ENCODE results near the gene LENG9.
A peak's percentile ranks its signal among the peaks of the same experiment; 100 is the strongest.
"Not testable (repeated sequence)": the region's sequence is repeated elsewhere in the genome, so short reads cannot be mapped to it uniquely, and the experiment has no call there.

Gene LENG9

DNA sequence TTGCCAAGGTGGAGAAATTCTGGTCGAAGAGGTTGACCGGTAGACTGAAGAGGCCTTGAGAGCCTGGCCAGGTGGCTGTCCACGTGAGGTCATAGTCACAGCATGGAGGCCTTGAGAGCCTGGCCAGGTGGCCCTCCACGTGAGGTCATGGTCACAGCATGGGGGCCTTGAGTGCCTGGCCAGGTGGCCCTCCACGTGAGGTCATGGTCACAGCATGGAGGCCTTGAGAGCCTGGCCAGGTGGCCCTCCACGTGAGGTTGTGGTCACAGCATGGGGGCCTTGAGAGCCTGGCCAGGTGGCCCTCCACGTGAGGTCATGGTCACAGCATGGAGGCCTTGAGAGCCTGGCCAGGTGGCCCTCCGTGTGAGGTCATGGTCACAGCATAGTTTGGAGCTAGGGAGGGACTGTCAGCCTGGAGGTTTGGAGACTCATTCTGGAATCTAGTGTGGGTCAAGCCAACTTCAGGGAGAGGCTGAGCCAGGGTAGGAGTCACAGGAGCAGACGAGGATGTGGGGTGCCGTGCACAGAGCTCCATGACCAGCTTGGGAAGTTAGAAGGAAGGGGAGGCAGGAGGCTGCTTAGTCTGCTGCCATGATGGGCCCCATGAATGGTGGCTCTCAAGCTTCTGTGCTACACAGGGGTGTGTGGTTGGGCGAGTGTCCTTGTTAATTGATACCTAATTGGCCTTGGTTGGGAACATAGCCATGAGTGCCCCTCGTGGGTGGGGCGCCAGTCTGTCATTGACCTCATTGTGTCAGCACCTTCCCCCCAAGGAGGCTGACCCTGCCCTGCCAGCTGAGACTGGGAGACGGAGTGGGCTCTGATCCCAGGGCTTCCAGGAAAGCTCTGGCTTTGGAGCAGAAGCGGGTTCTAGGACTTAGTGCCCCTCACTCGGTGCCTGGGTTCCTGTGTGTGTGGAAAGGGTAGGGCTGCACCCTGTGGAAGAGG is 4.0 kb downstream of the LENG9 start:
- no peak for DNase-seq

DNA sequence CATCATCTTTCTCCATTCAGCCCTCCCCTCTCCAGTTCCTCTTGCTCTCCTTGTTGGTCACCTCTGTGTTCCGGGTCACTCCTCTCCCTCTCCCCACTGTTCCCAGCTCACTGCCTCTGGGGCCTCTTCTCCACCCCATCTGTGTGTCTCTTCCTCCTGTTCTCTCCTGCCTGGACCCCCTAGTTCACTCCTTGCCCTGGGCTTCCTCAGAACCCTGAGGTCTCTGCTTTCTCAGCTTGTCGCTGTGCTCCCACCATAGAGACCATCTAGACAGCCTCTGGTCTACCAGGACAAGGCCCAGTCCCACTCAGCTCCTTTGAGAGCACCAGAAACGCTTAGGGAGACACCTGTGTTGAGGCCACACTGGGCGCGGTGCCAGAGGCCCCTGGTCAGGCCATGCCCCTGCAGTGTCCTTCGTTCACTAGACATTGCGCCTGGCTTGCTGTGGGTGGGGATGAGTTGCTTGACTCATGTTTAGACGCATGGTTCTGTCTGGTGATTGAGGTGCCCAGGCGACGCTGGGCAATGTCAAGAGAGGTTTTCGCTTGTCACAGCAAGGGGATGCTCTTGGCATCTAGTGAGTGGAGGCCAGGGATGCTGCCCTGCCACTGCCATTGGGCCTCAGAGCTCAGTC is 4.8 kb downstream of the LENG9 start:
- DNase-seq = no peak

DNA sequence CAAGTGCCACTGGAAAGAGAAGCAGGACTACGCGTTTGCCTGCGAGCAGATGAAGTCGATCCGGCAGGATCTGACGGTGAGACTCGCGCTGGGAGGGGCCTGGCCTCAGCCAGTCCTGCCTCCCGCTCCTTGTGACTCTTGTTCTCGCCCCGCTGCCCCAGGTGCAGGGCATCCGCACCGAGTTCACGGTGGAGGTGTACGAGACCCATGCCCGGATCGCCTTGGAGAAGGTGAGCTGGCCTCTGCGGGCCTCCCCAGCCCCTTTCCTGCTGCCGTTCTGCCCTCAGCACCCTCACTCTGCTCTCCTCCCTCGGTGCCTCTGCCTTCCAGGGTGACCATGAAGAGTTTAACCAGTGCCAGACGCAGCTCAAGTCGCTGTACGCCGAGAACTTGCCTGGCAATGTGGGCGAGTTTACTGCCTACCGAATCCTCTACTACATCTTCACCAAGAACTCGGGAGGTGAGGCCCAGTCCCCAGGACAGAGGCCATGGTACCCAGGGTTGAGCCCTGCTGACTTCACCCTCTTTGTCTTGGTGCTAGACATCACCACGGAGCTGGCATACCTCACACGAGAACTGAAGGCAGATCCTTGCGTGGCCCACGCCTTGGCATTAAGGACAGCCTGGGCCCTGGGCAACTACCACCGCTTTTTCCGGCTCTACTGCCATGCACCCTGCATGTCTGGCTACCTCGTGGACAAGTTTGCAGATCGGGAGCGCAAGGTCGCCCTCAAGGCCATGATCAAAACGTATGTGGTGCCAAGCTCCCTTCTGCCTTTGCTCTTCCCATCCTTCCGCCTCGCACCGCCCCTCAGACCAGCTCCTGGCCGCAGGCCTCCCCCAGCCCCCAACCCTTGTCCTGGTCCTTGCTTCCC is 5.6 kb downstream of the LENG9 start:
- no peak for DNase-seq

DNA sequence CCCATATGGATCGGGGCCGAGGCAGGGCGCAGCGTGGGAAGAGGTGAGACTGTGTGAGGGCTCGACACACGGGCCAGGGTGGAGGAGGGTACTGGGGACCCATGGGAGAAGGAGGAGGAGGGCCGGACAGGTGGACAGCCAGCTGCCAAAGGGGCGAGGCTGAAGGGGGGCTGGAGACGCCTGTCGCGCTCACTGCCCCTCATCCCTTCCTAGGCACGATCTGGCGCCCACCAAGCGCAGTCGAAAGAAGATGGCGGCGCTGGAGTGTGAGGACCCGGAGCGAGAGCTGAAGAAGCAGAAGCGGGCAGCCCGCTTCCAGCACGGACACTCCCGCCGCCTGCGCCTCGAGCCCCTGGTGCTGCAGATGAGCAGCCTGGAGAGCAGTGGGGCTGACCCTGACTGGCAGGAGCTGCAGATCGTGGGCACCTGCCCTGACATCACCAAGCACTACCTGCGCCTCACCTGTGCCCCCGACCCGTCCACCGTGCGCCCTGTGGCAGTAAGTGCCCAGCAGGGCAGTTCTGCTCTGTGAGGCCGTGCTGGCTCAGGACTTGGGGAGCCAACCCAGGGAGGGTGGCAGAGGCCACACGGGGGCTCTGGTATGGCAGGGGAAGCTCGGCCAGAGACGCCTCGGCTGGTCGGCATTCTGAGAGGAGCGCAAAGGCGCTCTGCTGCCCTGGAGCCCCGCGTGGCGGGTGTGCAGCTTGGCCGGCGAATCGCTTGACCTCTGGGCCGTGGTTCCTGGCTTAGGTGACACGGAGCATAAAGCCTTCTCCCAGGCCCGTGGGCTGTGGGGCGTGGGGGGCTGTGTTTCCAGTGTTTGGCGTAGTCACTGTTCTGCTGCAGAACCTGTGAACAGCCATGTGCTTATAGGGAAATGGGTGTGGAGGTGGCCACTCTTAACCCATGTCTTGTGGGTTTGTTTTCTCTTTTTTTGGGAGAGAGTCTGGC is 6.9 kb downstream of the LENG9 start:
- DNase-seq = no peak

DNA sequence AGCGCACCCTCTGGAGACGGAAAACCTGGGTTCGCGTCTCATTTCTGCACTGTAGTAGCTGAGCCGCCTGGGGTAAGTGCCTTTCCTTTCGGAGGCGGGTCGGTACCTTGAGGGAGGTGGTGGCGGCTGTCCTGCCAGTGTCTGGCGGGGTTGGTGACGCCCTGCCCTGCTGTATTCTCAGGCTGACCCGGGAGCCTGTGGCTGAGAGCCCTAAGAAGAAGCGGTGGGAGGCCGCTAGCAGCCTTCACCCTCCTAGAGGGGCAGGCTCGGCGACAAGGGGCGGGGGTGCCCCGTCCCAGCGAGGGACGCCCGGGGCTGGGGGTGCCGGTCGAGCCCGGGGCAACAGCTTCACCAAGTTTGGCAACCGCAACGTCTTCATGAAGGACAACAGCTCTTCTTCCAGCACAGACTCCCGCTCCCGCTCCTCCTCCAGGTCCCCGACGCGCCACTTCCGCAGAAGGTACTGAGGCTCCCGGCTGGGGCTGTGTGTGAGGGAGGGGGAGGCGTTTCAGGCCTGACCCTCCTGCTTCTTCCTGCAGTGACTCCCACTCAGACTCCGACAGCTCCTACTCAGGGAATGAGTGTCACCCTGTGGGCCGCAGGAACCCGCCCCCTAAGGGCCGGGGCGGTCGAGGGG is 7.7 kb downstream of the LENG9 start:
- DNase-seq = no peak

DNA sequence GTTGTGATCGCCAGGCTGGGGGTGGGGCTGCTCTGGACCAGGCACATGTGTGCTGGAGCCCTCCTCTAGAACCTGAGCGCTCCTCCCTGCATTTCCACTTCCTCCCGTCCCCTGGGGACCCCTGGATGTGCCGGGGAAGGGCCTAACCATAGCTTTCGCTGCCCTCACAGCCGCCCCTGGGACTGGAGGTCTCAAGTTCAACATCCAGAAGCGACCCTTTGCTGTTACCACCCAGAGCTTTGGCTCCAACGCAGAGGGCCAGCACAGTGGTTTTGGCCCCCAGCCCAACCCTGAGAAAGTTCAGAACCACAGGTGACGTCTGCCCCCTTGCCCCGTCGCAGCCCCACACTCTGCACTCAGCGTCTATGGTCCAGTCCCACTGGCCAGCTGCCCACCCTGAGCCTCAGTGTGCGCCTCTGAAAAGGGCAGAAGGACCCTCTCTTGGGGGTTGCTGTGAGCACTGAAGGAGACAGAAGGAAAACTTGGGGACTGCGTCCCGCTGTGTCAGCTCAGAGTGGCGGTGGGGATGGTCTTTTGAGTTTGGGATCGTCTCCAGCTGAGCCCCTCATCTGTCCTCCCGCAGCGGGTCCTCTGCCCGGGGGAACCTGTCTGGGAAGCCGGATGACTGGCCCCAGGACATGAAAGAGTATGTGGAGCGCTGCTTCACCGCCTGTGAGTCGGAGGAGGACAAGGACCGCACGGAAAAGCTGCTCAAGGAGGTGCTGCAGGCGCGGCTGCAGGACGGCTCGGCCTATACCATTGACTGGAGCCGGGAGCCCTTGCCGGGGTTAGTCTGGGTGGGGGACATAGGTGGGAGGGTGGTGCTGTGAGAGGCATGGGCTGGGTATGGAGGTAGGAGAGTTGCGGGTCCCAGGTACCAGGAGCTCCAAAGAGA is 8.6 kb downstream of the LENG9 start:
- no peak for DNase-seq

DNA sequence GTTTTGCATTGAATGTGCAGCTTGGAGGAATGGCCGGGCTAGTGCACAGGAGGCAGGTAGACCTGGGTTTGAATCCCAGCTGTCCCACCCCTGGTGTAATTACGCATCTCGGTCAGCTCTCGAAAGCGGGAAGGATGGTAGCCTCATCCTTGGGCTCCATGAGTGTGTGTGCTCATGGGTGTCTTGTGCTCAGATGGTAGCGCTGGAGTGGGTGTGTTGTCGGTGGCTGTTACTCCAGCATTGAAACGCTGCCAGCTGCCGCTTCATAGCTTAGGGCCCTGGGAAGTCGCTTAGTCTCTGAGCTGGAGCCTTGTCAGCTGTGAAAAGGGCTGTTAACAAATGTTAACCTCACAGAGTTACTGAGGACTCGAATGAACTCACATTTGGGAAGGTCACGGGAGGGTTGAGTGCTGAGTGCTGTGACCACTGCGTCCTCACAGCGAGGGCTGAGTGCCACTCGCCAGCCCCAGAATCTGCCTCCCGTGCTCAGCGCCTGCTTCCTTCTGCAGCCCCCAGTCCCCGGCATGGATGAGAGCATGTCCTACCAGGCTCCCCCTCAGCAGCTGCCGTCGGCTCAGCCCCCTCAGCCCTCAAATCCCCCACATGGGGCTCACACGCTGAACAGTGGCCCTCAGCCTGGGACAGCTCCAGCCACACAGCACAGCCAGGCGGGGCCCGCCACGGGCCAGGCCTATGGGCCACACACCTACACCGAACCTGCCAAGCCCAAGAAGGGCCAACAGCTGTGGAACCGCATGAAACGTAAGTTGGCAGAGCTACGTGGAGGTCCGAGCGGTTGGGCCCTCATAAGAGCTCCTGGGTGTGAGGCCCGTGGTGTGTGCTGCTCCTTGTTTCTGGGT is 9.4 kb downstream of the LENG9 start:
- DNase-seq = no peak

DNA sequence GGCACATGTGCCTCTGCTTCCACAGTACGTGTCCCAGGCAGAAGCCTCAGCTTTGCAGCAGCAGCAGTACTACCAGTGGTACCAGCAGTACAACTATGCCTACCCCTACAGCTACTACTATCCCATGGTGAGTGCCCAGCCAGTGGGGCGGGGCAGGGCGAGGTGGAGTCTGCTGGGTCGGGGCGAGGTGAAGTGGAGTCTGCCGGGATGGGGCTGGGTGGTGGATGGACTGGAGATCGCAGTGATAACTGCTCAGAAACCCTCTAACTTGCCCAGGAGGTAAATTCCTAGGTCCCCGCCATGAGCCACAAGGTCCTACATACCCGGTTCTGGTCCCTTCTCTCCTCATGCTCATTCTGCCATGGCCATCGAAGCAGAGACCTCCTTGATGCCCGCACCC is 11.0 kb downstream of the LENG9 start:
- no peak for DNase-seq

DNA sequence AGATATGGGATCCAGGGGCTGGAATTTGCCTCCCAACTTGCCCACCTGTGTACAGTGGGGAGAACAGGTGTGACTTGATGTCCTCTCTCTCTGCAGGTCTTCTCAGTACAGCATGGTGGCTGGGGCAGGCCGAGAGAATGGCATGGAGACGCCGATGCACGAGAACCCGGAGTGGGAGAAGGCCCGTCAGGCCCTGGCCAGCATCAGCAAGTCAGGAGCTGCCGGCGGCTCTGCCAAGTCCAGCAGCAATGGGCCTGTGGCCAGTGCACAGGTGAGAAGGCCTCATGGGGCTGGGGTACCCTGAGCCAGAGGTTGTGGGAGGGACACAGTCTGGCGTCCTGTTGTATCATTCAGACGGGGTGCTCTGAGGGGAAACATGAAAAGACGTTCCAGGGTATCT is 11.6 kb downstream of the LENG9 start:
- no peak for DNase-seq

DNA sequence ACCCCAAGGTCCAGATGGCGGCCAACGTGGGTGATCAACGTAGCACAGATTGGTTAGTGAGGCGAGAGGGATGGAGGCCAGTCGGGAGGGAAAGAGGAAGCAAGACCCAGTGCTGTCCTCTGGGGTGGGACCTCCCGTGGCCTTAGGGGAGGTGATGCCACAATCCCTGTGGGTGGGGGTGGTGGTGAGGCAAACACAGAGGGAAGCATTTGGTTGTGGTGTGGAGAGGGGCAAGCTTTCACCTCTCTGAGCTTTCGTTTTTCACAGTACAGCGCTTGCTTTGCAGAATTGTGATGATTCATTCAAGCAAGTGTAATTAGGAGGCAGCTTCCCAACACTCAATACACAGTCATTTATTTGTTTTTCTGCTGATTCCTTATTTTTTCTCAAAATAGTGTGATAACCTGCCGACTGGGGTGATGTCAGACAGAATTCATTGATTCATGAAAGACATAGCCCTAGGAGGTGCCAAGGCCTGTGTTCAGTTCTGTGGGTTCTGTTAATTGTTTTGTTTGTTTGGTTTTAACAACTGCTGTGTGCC is 12.2 kb downstream of the LENG9 start:
- DNase-seq = no peak

DNA sequence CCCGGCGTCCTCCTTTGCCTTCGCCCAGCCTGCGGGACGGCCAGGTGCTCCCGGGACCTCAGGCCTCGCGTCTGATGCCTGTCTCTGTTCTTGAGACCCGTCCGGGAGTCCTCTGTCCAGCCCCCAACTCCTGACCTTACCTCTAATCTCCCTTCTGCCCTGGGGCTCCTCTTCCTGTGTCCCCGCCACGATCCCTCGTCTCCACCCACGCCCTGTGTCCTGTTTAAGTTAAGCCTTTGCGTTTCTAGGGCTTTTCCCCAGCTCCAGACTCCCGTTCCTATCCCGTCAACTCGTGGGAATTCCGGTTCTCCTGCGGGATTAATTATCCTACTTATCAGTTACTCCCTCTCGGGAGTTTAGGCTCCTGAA is 13.9 kb downstream of the LENG9 start:
- no peak for DNase-seq

DNA sequence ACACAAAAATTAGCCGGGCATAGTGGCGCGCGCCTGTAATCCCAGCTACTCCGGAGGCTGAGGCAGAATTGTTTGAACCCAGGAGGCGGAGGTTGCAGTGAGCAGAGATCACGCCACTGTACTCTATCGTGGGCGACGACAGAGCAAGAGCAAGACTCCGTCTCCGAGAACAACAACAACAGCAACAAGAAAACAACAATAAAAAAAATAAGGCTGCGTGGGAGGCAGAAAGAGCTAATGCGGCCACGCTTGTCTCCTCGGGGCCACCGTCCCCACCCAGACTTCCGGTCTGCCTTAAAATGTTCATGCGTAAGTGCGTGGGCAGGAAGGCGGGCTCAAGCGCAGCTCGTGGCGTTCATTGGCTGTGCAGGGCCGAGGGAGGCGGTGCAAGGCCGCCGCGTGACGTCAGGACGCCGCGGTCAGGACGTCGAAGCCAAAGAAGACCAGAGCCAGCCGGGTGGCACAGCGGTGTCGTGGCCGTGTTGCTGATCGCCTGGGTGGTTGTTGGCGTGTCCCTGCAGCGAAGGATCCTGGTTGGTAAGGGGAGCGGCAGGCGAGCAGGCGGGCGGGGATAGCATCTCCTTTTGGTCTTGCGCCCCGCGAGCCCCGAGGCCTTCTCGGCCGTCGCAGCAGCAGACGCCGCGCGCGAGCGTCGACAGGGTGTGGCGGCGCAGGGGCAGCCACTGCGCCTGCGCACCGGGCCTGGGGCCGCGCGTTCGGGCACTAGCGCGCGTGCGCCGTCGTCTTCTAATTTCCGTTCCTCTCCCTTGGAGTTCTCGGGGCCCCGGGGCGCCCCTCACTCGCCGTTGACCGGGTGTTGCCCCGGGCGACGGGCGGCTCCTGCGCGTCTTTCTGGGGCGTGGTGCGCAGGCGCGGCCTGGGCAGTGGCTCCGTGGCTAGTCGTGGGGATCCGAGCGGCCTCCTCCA is 14.5 kb downstream of the LENG9 start, which contains the start of gene LENG8:
LENG8 (plus strand) TSS at position 426 of the 927 bp plus-strand sequence. CDS start 2,146 bp downstream, outside the sequence.
- DNase-seq = peak; percentile 98

DNA sequence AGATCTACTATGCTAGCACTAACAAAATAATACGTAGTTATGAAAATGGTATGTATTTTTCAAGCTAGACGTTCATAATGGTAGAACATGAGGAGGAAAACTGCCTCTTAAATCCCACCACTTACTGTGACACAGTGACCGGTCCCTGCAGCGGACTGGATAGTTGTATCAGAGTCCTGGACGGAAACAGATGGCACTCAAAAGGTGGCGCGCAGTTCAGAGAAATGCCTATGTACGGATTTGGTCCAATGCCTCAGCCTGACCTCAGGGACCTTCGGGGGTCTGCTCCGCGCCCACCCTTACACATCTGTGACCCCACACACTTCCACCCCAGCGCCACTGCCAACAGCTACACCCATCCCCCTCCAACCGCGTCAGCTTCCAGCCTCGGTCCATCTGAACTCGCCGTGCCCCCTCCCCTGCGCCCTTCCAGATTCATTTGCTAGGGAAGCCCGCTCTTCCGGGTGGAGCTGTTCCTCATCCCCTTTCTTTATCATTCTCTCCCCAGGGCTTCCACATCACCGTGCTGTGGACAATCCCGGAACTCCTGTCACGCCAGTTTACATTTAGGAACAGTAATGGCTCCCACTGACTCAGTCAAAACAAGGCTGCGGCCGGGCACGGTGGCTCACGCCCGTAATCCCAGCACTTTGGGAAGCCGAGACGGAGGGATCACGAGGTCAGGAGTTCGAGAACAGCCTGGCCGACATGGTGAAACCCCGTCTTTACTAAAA is 15.4 kb downstream of the LENG9 start:
- DNase-seq = peak; percentile 47

DNA sequence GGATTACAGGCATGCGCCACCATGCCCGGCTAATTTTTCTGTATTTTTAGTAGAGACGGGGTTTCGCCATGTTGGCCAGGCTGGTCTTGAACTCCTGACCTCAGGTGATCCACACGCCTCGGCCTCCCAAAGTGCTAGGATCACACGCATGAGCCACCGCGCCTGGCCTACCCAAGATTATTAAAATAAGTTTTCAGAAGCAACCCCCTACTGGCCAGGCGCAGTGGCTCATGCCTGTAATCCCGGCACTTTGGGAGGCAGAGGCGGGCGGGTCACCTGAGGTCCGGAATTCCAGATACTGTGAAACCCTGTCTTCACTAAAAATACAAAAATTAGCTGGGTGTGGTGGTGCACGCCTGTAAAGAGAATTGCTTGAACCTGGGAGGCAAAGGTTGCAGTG is 17.2 kb downstream of the LENG9 start:
- DNase-seq = not testable (repeated sequence)

DNA sequence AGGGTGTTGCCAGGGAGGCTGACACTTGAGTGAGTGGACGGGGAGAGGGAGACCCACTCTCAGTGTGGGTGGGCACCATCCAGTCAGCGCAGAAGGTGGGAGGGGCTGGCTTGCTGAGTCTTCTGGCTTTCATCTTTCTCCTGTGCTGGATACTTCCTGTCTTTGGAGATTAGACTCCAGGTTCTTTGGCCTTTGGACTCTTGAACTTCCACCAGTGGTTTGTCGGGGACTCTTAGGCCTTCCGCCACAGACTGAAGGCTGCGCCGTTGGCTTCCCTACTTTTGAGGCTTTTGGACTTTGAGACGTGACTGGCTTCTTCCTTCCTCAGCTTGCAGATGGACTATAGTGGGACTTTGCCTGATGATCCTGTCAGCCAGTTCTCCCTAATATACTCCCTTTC is 18.8 kb downstream of the LENG9 start:
- DNase-seq = no peak

DNA sequence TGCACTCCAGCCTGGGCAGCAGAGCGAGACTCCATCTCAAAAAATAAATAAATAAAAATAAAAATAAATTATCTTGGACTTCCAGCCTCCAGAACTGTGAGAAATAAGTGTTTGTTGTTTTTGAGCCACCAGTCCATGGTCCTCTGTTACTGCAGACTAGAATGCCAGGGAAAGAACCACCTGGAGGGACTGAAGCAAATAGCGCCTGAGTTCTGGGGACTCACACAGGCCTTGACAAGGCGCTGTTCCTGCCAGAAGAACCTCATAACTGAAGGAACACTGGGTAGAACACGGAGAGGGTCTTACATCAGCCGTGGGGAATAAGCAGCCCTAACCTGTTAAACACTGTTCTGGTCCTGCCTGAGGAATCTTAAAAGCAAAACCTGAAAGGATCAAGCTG is 22.9 kb downstream of the LENG9 start:
- no peak for DNase-seq

All from fibroblast of skin of abdomen (primary cell).